Astrocyte of the cerebellum (primary cell): ENCODE results near the gene VDR.
A peak's percentile ranks its signal among the peaks of the same experiment; 100 is the strongest.

Experiments
- DNase-seq: peaks from one replicate; pipeline ENCODE4 v3.0.0-alpha.2; 2011; ENCODE audit warnings: low read depth
- H3K4me3 ChIP-seq: 2 replicates; pipeline ENCODE4 v1.5.1; 2011; ENCODE audit warnings: mild to moderate bottlenecking, low read depth, low read length, moderate library complexity
- CTCF ChIP-seq: IDR thresholded peaks from 2 replicates; pipeline ENCODE4 v1.5.1; 2012; ENCODE audit warnings: low read length, low read depth, moderate library complexity, mild to moderate bottlenecking; ENCODE audit errors: missing control alignments
- in situ Hi-C: cut with HindIII; loops from 2 replicates; pipeline ENCODE4 v1.10.0; 2017; ENCODE audit warnings: low sequenced_read_pairs

VDR gene

GRCh38 chr12:47941871-47942613, 37.2 kb upstream of the VDR start:
- no peak overlapping the region for H3K4me3 ChIP-seq
- DNase-seq, result no peak
- TF ChIP-seq CTCF, result peak; percentile 7
- in situ Hi-C loops, result no loop called here

GRCh38 chr12:47941475-47941780, 36.6 kb upstream of the VDR start:
- no peak for TF ChIP-seq CTCF
- H3K4me3 ChIP-seq, result no peak overlapping the region
- no peak for DNase-seq
- in situ Hi-C loops, result no loop called here

GRCh38 chr12:47940773-47941474, 36.1 kb upstream of the VDR start:
- TF ChIP-seq CTCF, result no peak
- in situ Hi-C loops, result no loop called here
- no peak for DNase-seq
- H3K4me3 ChIP-seq, result no peak overlapping the region

- H3K4me3 ChIP-seq, result no peak overlapping the region
- no peak for TF ChIP-seq CTCF
- DNase-seq, result no peak
- in situ Hi-C loops, result loop anchor here (10.0 kb wide), 1 partner anchor 54 kb away; no protein-coding TSS in a partner anchor
These were observed 34.3 kb upstream of the VDR start for GRCh38 chr12:47939009-47939601.

GRCh38 chr12:47938594-47938993, 33.8 kb upstream of the VDR start:
- no peak for DNase-seq
- in situ Hi-C loops, result loop anchor here (10.0 kb wide), 1 partner anchor 54 kb away; no protein-coding TSS in a partner anchor
- no peak overlapping the region for H3K4me3 ChIP-seq
- no peak for TF ChIP-seq CTCF

GRCh38 chr12:47938093-47938492, 33.3 kb upstream of the VDR start:
- H3K4me3 ChIP-seq, result no peak overlapping the region
- no peak for TF ChIP-seq CTCF
- DNase-seq, result no peak
- in situ Hi-C loops, result loop anchor here (10.0 kb wide), 1 partner anchor 53 kb away; no protein-coding TSS in a partner anchor
